Adrenal gland (tissue), 5 donors: Measurements from ENCODE around the gene ZNF821.

Experiments used
- POLR2A ChIP-seq, 2 donors: fragments of 450-650 bp; IDR thresholded peaks; one replicate each; pipeline ENCODE4 v1.6.1; 2017; ENCODE audit warnings: antibody characterized with exemption in 2 of 2, mild to moderate bottlenecking in 2 of 2, moderate library complexity in 1 of 2
- TF ChIP-seq, protein P1 (sequence below), 6 experiments: fragments of 450-650 bp in 4 of 6; fragments of 200-600 bp in 2 of 6; sonication (generic) in 1 of 6; IDR thresholded peaks; 1 replicate in 5 of 6; 2 replicates in 1 of 6; pipeline versions ENCODE4 v1.5.1 to v1.8.0; 2016 to 2021; ENCODE audit warnings: antibody characterized with exemption in 6 of 6, mild to moderate bottlenecking in 2 of 6, moderate library complexity in 1 of 6
- donor health status: DM: no; HTN: no; CAD: no.

DNA sequence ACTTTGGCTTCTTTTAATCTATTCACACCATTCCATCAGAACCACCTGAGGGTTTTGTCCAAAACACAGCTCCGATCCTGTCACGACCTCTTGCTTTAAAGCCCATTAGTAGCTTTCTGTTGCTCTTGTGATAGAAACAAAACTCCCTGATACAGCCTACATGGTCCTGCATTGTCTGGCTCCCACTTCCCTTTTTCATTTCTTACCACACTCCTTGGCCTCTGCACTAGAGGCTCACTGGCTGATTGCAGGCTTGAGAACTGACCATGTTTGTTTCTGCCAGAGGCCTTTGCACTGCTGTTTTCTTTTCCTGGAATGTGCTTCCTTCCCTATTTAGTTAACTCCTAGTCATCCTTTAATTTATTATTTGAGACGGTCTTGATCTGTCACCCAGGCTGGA lies 35.1 kb upstream of the ZNF821 start:
- TF ChIP-seq, protein P1, sequence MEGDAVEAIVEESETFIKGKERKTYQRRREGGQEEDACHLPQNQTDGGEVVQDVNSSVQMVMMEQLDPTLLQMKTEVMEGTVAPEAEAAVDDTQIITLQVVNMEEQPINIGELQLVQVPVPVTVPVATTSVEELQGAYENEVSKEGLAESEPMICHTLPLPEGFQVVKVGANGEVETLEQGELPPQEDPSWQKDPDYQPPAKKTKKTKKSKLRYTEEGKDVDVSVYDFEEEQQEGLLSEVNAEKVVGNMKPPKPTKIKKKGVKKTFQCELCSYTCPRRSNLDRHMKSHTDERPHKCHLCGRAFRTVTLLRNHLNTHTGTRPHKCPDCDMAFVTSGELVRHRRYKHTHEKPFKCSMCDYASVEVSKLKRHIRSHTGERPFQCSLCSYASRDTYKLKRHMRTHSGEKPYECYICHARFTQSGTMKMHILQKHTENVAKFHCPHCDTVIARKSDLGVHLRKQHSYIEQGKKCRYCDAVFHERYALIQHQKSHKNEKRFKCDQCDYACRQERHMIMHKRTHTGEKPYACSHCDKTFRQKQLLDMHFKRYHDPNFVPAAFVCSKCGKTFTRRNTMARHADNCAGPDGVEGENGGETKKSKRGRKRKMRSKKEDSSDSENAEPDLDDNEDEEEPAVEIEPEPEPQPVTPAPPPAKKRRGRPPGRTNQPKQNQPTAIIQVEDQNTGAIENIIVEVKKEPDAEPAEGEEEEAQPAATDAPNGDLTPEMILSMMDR (IDR thresholded peaks at IDR 0.05) = no peak
- TF ChIP-seq POLR2A (IDR thresholded peaks at IDR 0.05) = no peak
